ENCODE measurements around the gene CFDP1.
A peak's percentile ranks its signal among the peaks of the same experiment; 100 is the strongest.

The CFDP1 gene

GRCh38 chr16:75371171-75371570 lies 62.1 kb downstream of the CFDP1 start:
- H3K27ac ChIP-seq: no peak overlapping the region
- TF ChIP-seq, protein P1, sequence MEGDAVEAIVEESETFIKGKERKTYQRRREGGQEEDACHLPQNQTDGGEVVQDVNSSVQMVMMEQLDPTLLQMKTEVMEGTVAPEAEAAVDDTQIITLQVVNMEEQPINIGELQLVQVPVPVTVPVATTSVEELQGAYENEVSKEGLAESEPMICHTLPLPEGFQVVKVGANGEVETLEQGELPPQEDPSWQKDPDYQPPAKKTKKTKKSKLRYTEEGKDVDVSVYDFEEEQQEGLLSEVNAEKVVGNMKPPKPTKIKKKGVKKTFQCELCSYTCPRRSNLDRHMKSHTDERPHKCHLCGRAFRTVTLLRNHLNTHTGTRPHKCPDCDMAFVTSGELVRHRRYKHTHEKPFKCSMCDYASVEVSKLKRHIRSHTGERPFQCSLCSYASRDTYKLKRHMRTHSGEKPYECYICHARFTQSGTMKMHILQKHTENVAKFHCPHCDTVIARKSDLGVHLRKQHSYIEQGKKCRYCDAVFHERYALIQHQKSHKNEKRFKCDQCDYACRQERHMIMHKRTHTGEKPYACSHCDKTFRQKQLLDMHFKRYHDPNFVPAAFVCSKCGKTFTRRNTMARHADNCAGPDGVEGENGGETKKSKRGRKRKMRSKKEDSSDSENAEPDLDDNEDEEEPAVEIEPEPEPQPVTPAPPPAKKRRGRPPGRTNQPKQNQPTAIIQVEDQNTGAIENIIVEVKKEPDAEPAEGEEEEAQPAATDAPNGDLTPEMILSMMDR (IDR thresholded peaks at IDR 0.05): no peak
- intact Hi-C loops (cut with DNase I; ENCODE audit: low total_unique reads): loop anchor here (10.0 kb wide), 1 partner anchor 56 kb away; no protein-coding TSS in a partner anchor

GRCh38 chr16:75364286-75364791 lies 69.0 kb downstream of the CFDP1 start:
- no peaks in the 10 kb centered on the region for H3K27me3 ChIP-seq
- peaks cover 0 to 7% (median 0%) of the 10 kb centered on the region in 4 donors for H3K4me1 ChIP-seq
- no peak overlapping the region for H3K4me3 ChIP-seq
- no peak for DNase-seq
- no peak overlapping the region for H3K27ac ChIP-seq
- TF ChIP-seq, protein P1 (IDR thresholded peaks at IDR 0.05): no peak
- no peaks in the 10 kb centered on the region for H3K36me3 ChIP-seq
- no peaks in the 10 kb centered on the region for H3K9me3 ChIP-seq
- intact Hi-C loops (cut with DNase I; ENCODE audit: low total_unique reads): no loop called here

More at GRCh38 chr16:75371171-75371570, 62.1 kb downstream of the CFDP1 start:
- DNase-seq: no peak
- H3K4me1 ChIP-seq: peaks cover 0 to 18% (median 2%) of the 10 kb centered on the region in 4 donors
- H3K36me3 ChIP-seq: no peaks in the 10 kb centered on the region
- H3K4me3 ChIP-seq: no peak overlapping the region
- no peaks in the 10 kb centered on the region for H3K27me3 ChIP-seq
- H3K9me3 ChIP-seq: no peaks in the 10 kb centered on the region

- H3K27me3 ChIP-seq: no peaks in the 10 kb centered on the region
- no peaks in the 10 kb centered on the region for H3K9me3 ChIP-seq
- H3K4me3 ChIP-seq: no peak overlapping the region
- TF ChIP-seq, protein P1 (IDR thresholded peaks at IDR 0.05): no peak
- peaks cover 0 to 22% (median 6%) of the 10 kb centered on the region in 4 donors for H3K4me1 ChIP-seq
- H3K36me3 ChIP-seq: no peaks in the 10 kb centered on the region
- DNase-seq: no peak
- no peak overlapping the region for H3K27ac ChIP-seq
- intact Hi-C loops (cut with DNase I; ENCODE audit: low total_unique reads): no loop called here
Measured at GRCh38 chr16:75362846-75363245, 70.5 kb downstream of the CFDP1 start.

- Histone ChIP-seq H3K4me3 (no peak overlapping the region), H3K27ac (no peak overlapping the region), H3K4me1 (peaks cover 0 to 28% (median 6%) of the 10 kb centered on the region in 4 donors), H3K27me3 (no peaks in the 10 kb centered on the region), H3K9me3 (no peaks in the 10 kb centered on the region), H3K36me3 (no peaks in the 10 kb centered on the region)
- TF ChIP-seq, protein P1 (IDR thresholded peaks at IDR 0.05): no peak
- intact Hi-C loops (cut with DNase I; ENCODE audit: low total_unique reads): no loop called here
- no peak for DNase-seq
Measured at GRCh38 chr16:75361936-75362335, 71.4 kb downstream of the CFDP1 start.

DNA sequence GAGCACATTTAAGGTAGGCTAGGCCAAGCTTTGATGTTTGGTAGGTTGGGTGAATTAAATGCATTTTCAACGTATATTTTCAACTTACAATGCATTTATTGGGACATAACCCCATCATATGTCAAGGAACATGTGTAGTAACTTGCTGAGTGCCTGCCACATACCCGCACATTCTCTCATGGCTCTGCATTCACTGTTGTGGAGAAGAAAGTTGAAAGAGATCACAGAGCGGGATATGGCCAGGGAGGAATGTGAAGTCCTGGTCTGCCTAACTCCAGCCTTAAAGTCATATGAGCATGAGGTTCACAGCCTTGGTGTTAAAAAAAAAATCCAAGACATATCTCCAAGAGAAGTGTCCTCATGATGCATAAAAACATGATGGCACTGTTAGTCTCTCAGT lies 79.1 kb downstream of the CFDP1 start:
- no peaks in the 10 kb centered on the region for H3K27me3 ChIP-seq
- intact Hi-C loops (cut with DNase I; ENCODE audit: low total_unique reads): no loop called here
- H3K4me3 ChIP-seq: no peak overlapping the region
- H3K27ac ChIP-seq: no peak overlapping the region
- TF ChIP-seq, protein P1 (IDR thresholded peaks at IDR 0.05): no peak
- H3K9me3 ChIP-seq: no peaks in the 10 kb centered on the region
- H3K36me3 ChIP-seq: no peaks in the 10 kb centered on the region
- peaks cover 0 to 46% (median 7%) of the 10 kb centered on the region in 4 donors for H3K4me1 ChIP-seq
- DNase-seq: no peak

GRCh38 chr16:75351183-75351582 lies 82.1 kb downstream of the CFDP1 start:
- intact Hi-C loops (cut with DNase I; ENCODE audit: low total_unique reads): no loop called here
- H3K27me3 ChIP-seq: no peaks in the 10 kb centered on the region
- TF ChIP-seq, protein P1 (IDR thresholded peaks at IDR 0.05): no peak
- peaks cover 0 to 29% (median 3%) of the 10 kb centered on the region in 4 donors for H3K4me1 ChIP-seq
- no peak overlapping the region for H3K4me3 ChIP-seq
- no peaks in the 10 kb centered on the region for H3K36me3 ChIP-seq
- DNase-seq: no peak
- peak overlapping the region; percentile 42 to 44 for H3K27ac ChIP-seq
- H3K9me3 ChIP-seq: no peaks in the 10 kb centered on the region

All from tibial artery (tissue), 4 donors.